PFSK-1 (cell line): Measurements from ENCODE around the gene RASA2.

Experiments used
- FOXP2 ChIP-seq: optimal IDR thresholded peaks from 2 replicates; pipeline ENCODE3; 2011; ENCODE audit warnings: borderline replicate concordance, control low read depth, inconsistent platforms; ENCODE audit not compliant: insufficient read depth; ENCODE audit errors: extremely low read length, extremely low read depth
- POLR2AphosphoS5 ChIP-seq: IDR thresholded peaks from 2 replicates; pipeline ENCODE4 v1.6.1; 2012; ENCODE audit warnings: low read depth, mild to moderate bottlenecking, control low read depth, low read length, moderate library complexity
- SIN3A ChIP-seq: IDR thresholded peaks from 2 replicates; pipeline ENCODE4 v1.6.1; 2012; ENCODE audit warnings: mild to moderate bottlenecking, low read length, moderate library complexity, borderline replicate concordance; ENCODE audit not compliant: insufficient read depth
- TAF1 ChIP-seq: IDR thresholded peaks from 2 replicates; pipeline ENCODE4 v1.6.1; 2012; ENCODE audit warnings: low read length, control low read depth, borderline replicate concordance; ENCODE audit not compliant: insufficient read depth
- TF ChIP-seq, protein P1 (sequence below), 2 experiments: IDR thresholded peaks; 2 replicates each; pipeline versions ENCODE4 v1.6.1 to v1.8.0; 2011 to 2012; ENCODE audit warnings: low read depth in 2 of 2, low read length in 2 of 2, control low read depth in 1 of 2, inconsistent platforms in 1 of 2, mild to moderate bottlenecking in 1 of 2, moderate library complexity in 1 of 2; ENCODE audit not compliant: insufficient read depth in 1 of 2

The RASA2 gene

DNA sequence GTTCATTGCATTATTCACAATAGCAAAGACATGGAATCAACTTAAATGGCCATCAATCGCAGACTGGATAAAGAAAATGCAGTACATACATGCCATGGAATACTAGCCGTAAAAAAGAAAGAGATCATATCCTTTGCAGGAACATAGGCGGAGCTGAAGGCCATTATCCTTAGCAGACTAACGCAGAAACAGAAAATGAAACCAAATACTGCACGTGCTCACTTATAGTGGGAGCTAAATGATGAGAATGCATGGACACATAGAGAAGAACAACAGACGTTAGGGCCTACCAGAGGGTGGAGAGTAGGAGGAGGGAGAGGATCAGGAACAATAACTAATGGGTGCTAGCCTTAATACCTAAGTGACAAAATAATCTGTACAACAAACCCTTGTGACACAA is 57.9 kb downstream of the RASA2 start:
- TF ChIP-seq, protein P1, sequence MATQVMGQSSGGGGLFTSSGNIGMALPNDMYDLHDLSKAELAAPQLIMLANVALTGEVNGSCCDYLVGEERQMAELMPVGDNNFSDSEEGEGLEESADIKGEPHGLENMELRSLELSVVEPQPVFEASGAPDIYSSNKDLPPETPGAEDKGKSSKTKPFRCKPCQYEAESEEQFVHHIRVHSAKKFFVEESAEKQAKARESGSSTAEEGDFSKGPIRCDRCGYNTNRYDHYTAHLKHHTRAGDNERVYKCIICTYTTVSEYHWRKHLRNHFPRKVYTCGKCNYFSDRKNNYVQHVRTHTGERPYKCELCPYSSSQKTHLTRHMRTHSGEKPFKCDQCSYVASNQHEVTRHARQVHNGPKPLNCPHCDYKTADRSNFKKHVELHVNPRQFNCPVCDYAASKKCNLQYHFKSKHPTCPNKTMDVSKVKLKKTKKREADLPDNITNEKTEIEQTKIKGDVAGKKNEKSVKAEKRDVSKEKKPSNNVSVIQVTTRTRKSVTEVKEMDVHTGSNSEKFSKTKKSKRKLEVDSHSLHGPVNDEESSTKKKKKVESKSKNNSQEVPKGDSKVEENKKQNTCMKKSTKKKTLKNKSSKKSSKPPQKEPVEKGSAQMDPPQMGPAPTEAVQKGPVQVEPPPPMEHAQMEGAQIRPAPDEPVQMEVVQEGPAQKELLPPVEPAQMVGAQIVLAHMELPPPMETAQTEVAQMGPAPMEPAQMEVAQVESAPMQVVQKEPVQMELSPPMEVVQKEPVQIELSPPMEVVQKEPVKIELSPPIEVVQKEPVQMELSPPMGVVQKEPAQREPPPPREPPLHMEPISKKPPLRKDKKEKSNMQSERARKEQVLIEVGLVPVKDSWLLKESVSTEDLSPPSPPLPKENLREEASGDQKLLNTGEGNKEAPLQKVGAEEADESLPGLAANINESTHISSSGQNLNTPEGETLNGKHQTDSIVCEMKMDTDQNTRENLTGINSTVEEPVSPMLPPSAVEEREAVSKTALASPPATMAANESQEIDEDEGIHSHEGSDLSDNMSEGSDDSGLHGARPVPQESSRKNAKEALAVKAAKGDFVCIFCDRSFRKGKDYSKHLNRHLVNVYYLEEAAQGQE (IDR thresholded peaks at IDR 0.05; ENCODE audit: insufficient read depth in 1 of 2, low read depth in 2 of 2, low read length in 2 of 2) = no peak
- TF ChIP-seq POLR2AphosphoS5 (no peak), TAF1 (no peak), SIN3A (no peak), FOXP2 (no peak)

DNA sequence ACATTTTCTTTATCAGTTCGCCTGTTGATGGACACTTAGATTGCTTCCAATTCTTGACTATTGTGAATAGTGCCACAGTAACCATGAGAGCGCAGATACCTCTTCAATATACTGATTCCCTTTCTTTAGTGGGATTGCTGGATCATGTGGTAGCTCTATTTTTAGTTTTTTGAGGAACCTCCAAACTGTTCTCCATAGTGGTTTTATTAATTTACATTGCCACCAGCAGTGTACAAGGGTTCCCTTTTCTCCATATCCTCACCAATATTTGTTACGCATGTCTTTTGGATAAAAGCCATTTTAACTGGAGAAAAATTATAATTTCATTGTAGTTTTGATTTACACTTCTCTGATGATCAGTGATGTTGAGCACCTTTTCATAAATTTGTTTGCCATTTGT is 59.3 kb downstream of the RASA2 start:
- TF ChIP-seq, protein P1 (IDR thresholded peaks at IDR 0.05; ENCODE audit: insufficient read depth in 1 of 2, low read depth in 2 of 2, low read length in 2 of 2) = no peak
- TF ChIP-seq TAF1 (no peak), SIN3A (no peak), FOXP2 (no peak)

DNA sequence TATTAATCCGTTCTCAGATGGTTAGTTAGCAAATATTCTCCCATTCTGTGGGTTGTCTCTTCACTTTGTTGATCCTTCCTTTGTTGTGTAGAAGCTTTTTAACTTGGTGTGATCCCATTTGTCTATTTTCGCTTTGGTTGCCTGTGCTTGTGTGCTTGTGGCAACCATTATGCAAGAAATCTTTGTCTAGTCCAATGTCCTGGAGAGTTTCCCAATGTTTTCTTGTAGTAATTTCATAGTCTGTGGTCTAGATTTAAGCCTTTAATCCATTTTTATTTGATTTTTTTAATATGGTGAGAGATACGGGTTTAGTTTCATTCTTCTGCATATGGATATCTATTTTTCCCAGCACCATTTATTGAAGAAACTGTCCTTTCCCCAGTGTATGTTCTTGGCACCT is 59.8 kb downstream of the RASA2 start:
- TF ChIP-seq SIN3A (no peak), TAF1 (no peak), FOXP2 (no peak), POLR2AphosphoS5 (no peak)
- TF ChIP-seq, protein P1 (IDR thresholded peaks at IDR 0.05; ENCODE audit: insufficient read depth in 1 of 2, low read depth in 2 of 2, low read length in 2 of 2) = no peak

DNA sequence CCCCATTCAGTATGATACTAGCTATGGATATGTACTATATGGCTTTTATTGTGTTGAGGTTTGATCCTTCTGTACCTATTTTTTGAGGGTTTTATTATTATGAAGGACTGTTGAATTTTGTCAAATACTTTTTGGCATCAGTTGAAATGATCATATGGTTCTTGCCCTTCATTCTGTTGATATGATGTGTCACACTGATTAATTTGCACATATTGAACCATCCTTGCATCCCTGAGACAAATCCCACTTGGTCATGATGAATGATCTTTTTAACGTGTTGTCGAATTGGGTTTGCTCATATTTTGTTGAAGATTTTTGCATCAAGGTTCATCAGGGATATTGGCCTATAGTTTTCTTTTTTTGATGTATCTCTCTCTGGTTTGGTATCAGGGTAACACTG is 61.0 kb downstream of the RASA2 start:
- TF ChIP-seq SIN3A = no peak
- TF ChIP-seq POLR2AphosphoS5 = no peak
- TF ChIP-seq TAF1 = no peak
- TF ChIP-seq FOXP2 = no peak
- TF ChIP-seq, protein P1 (IDR thresholded peaks at IDR 0.05; ENCODE audit: insufficient read depth in 1 of 2, low read depth in 2 of 2, low read length in 2 of 2) = no peak

DNA sequence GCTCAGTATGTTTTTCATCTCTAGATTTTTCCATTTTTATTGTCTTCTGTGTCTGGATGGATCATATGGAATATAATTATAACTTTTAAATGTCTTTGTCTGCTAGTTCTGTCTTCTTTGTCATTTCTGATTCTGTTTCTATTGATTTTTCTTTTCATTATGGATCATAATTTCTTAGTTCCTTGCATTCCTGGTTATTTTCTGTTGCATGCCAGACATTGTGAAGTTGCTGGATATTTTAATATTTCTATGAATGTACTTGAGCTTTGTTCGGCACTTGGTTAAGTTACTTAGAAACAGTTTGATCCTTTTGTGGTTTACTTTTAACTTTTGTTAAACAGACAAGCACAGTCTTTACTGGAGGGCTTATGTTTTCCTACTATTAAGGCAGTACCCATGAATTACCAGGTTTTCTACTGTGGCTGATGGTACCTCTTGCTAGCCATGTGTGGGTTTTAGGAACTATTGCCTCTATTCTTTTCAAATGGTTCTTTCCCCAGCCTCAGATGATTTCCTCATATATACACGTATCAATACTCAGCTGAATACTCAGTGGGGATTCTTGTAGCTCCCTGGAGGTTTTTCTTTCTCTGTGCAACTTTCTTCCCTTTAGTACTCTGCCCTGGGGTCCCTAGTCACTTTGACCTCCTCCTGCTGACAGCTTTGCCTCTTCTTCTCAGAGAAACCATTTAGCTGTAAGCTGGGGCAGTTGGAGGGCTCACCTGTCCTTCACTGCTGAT is 64.3 kb downstream of the RASA2 start:
- TF ChIP-seq, protein P1 (IDR thresholded peaks at IDR 0.05; ENCODE audit: insufficient read depth in 1 of 2, low read depth in 2 of 2, low read length in 2 of 2) = no peak
- TF ChIP-seq POLR2AphosphoS5 = no peak
- TF ChIP-seq FOXP2 = no peak
- TF ChIP-seq SIN3A = no peak
- no peak for TF ChIP-seq TAF1
